GM13977 (cell line): ENCODE results near the gene DISP2.

Experiments used
- DNase-seq: peaks from one replicate; pipeline ENCODE4 v3.0.0; 2012; ENCODE audit warnings: low spot score
- CTCF ChIP-seq: IDR thresholded peaks from 2 replicates; pipeline ENCODE4 v1.5.1; 2012; ENCODE audit warnings: mild to moderate bottlenecking, control low read depth; ENCODE audit not compliant: insufficient read depth; ENCODE audit errors: extremely low read depth, missing control alignments
- in situ Hi-C: fragments of 300-500 bp; cut with MboI; formaldehyde crosslinking; loops from one replicate; pipeline ENCODE4 v1.12.0; 2022; ENCODE audit warnings: low sequenced_read_pairs, low pct_unique_long_range_greater_than_20kb, mixed read lengths, inconsistent platforms; ENCODE audit not compliant: unreplicated experiment

DISP2 gene

GRCh38 chr15:40320931-40321371, 37.1 kb upstream of the DISP2 start:
- TF ChIP-seq CTCF, result peak; percentile 86
- DNase-seq, result peak; percentile 81
- in situ Hi-C loops, result no loop called here

- TF ChIP-seq CTCF, result no peak
- DNase-seq, result no peak
- in situ Hi-C loops, result no loop called here
These were observed 35.3 kb upstream of the DISP2 start for GRCh38 chr15:40322531-40323238.

- in situ Hi-C loops, result no loop called here
- peak; percentile 39 for TF ChIP-seq CTCF
- peak; percentile 99 for DNase-seq
These were observed 34.6 kb upstream of the DISP2 start, which contains the start of gene INAFM2 for GRCh38 chr15:40323239-40323952. Gene INAFM2, plus strand, starts transcription at chr15:40323692. Its CDS starts 364 bp downstream, at chr15:40324056.

GRCh38 chr15:40323953-40324937, 33.8 kb upstream of the DISP2 start:
- peak; percentile 62 for DNase-seq
- no peak for TF ChIP-seq CTCF
- in situ Hi-C loops, result no loop called here

GRCh38 chr15:40325188-40325587, 32.8 kb upstream of the DISP2 start:
- TF ChIP-seq CTCF, result no peak
- in situ Hi-C loops, result no loop called here
- DNase-seq, result no peak

GRCh38 chr15:40325700-40326099, 32.3 kb upstream of the DISP2 start:
- no peak for TF ChIP-seq CTCF
- in situ Hi-C loops, result no loop called here
- DNase-seq, result no peak
